K562 (cell line): Measurements from ENCODE around the gene TMEM59. TPM values are rescaled to one million over a fixed set of nuclear protein-coding genes. Genes with fewer than 3 reads are reported as not detected.

ENCODE experiments used
- ATAC-seq: fragments of 200-7000 bp; cut with Tn5 transposase; 3 replicates; pipeline ENCODE4 v1.9.1; 2020; ENCODE audit warnings: moderate library complexity
- BruUV-seq: library from RNA; stranded (reverse); fragments of 400-500 nt; replicated peaks from 2 replicates; lab custom pipeline; 2021; lab: Mats Ljungman, UMichigan
- CTCF ChIA-PET: fragments of 300-600 bp; formaldehyde crosslinking; extraction: SDS; loops from one replicate; lab custom pipeline; 2021; ENCODE audit warnings: low intra/inter-chr PET ratio; lab: Yijun Ruan, JAX
- POLR2A ChIA-PET: fragments of 300-600, 350-650 bp; sonication (Branson Sonifier 250); formaldehyde crosslinking; extraction: SDS; loops from one replicate; lab custom pipeline; 2021; ENCODE audit warnings: antibody characterized with exemption, inconsistent platforms; lab: Yijun Ruan, JAX
- DNase-seq, 4 experiments: peaks; one replicate each; pipeline versions ENCODE4 v3.0.0 to v3.0.0-alpha.2; 2011 to 2018; ENCODE audit warnings: low spot score in 3 of 4, mixed read lengths in 3 of 4; ENCODE audit errors: extremely low read depth in 1 of 4
- FAIRE-seq: peaks from 2 replicates; lab custom pipeline; 2011; peaks lifted over from hg19 to GRCh38; lab: Jason Lieb, UNC
- H2AFZ ChIP-seq: 2 replicates; pipeline ENCODE4 v1.6.0; 2011; ENCODE audit warnings: low read depth, low read length, control low read depth, inconsistent platforms
- H3K27ac ChIP-seq: fragments of 200-600 bp; 3 replicates; pipeline ENCODE4 v1.8.0; 2011; ENCODE audit warnings: low read depth, mild to moderate bottlenecking, control low read depth, inconsistent platforms, low read length, moderate library complexity, mixed read lengths; ENCODE audit errors: extremely low read depth
- H3K27me3 ChIP-seq, 2 experiments: fragments of 300-600 bp in 1 of 2; 2 replicates in 1 of 2; 3 replicates in 1 of 2; pipeline versions ENCODE4 v1.6.0 to v1.8.0; 2011; ENCODE audit warnings: inconsistent platforms in 2 of 2, low read length in 2 of 2, mild to moderate bottlenecking in 1 of 2, mixed read lengths in 1 of 2, moderate library complexity in 1 of 2; ENCODE audit not compliant: control insufficient read depth in 2 of 2, insufficient read depth in 2 of 2
- H3K36me3 ChIP-seq: fragments of 300-600 bp; 3 replicates; pipeline ENCODE4 v1.8.0; 2011; ENCODE audit warnings: mild to moderate bottlenecking, low read length, inconsistent platforms; ENCODE audit not compliant: control insufficient read depth, insufficient read depth
- H3K4me1 ChIP-seq, 2 experiments: fragments of 200-600 bp in 1 of 2; replicated peaks in 1 of 2; 2 replicates in 1 of 2; 3 replicates in 1 of 2; pipeline versions ENCODE4 v1.5.1 to v1.8.0; 2011; ENCODE audit warnings: inconsistent platforms in 2 of 2, low read length in 2 of 2, mild to moderate bottlenecking in 1 of 2, mixed read lengths in 1 of 2, moderate library complexity in 1 of 2; ENCODE audit not compliant: control insufficient read depth in 2 of 2, insufficient read depth in 2 of 2
- H3K4me2 ChIP-seq: 2 replicates; pipeline ENCODE4 v1.6.1; 2011; ENCODE audit warnings: low read length, control low read depth, inconsistent platforms, mixed read lengths; ENCODE audit not compliant: insufficient read depth
- H3K4me3 ChIP-seq: fragments of 200-600 bp; sonication (generic), shearing (Covaris generic); 2 replicates; pipeline ENCODE4 v1.5.1; 2016; ENCODE audit warnings: control low read depth, inconsistent platforms
- H3K79me2 ChIP-seq: fragments of 200-600 bp; 3 replicates; pipeline ENCODE4 v1.8.0; 2011; ENCODE audit warnings: low read length, inconsistent platforms; ENCODE audit not compliant: control insufficient read depth, insufficient read depth
- H3K9ac ChIP-seq, 2 experiments: 2 replicates each; pipeline versions ENCODE4 v1.6.0 to v1.6.1; 2011; ENCODE audit warnings: low read depth in 2 of 2, low read length in 2 of 2, control low read depth in 1 of 2, inconsistent platforms in 1 of 2, mild to moderate bottlenecking in 1 of 2, mixed read lengths in 1 of 2; ENCODE audit not compliant: insufficient read depth in 1 of 2
- H3K9me1 ChIP-seq: one replicate; pipeline ENCODE4 v1.6.0; 2011; ENCODE audit warnings: inconsistent platforms, mild to moderate bottlenecking, low read length, moderate library complexity; ENCODE audit not compliant: control insufficient read depth, insufficient read depth
- H3K9me3 ChIP-seq: replicated peaks from 2 replicates; pipeline ENCODE4 v1.5.1; 2011; ENCODE audit warnings: low read depth, low read length, inconsistent platforms; ENCODE audit not compliant: control insufficient read depth, insufficient read depth
- H4K20me1 ChIP-seq: replicated peaks from 2 replicates; pipeline ENCODE4 v1.6.1; 2011; ENCODE audit warnings: low read length, inconsistent platforms, mixed read lengths; ENCODE audit not compliant: control insufficient read depth, insufficient read depth
- JUN ChIP-seq, 2 experiments: sonication (generic) in 1 of 2; formaldehyde crosslinking in 1 of 2; IDR thresholded peaks; 2 replicates each; pipeline versions ENCODE4 v1.6.1 to v1.8.0; 2012 to 2022; ENCODE audit warnings: borderline replicate concordance in 2 of 2, mild to moderate bottlenecking in 2 of 2, improper control_type of control experiment in 1 of 2, low read depth in 1 of 2, low read length in 1 of 2, missing genetic modification reagents in 1 of 2
- MECOM ChIP-seq: fragments of 250-450 bp; sonication (Bioruptor Pico); IDR thresholded peaks from 2 replicates; pipeline ENCODE4 v1.8.0; 2022; ENCODE audit warnings: inconsistent platforms
- PHF20 ChIP-seq: fragments of 450-650 bp; IDR thresholded peaks from 2 replicates; pipeline ENCODE4 v1.6.1; 2018; ENCODE audit not compliant: partially characterized antibody
- SIN3A ChIP-seq, 2 experiments: fragments of 150-350 bp in 1 of 2; IDR thresholded peaks; 2 replicates each; pipeline ENCODE4 v1.6.1; 2011 to 2016; ENCODE audit warnings: borderline replicate concordance in 2 of 2, low read depth in 2 of 2, low read length in 2 of 2, mild to moderate bottlenecking in 2 of 2, moderate library complexity in 2 of 2; ENCODE audit not compliant: control insufficient read depth in 1 of 2
- WGBS: fragments of 100-300 bp; shearing (Covaris generic); methylation state at CpG from one replicate; pipeline ENCODE4 v1.1.6; 2016; ENCODE audit warnings: low coverage, mixed read lengths; ENCODE audit not compliant: insufficient coverage; ENCODE audit errors: missing lambda C conversion rate; 5-methylcytosine and 5-hydroxymethylcytosine counted together
- in situ Hi-C: fragments of 300-500 bp; cut with MboI; formaldehyde crosslinking; loops from 4 replicates; pipeline ENCODE4 v1.15.0; 2018; ENCODE audit warnings: inconsistent platforms, mixed read lengths
- intact Hi-C: fragments of 100-400 bp; cut with micrococcal nuclease; formaldehyde crosslinking; loops from 2 replicates; pipeline ENCODE4 v1.14.2; 2022
- polyA plus RNA-seq, 8 experiments: library from polyadenylated mRNA; depleted of rRNA in 4 of 8; stranded (reverse) in 5 of 8; unstranded in 3 of 8; fragments of >200 nt; fragmentation: Nextera tagmentation in 2 of 8; fragmentation: Illumina TruSeq in 1 of 8; extraction: Ambion mirVana in 2 of 8; extraction: Trizol in 1 of 8; gene quantifications; 2 replicates each; pipeline versions ENCODE4 v1.2.1 to v1.2.3, GENCODE V29; 2011 to 2014; ENCODE audit warnings: inconsistent platforms in 1 of 8, missing spikeins in 1 of 8
- total RNA-seq, 7 experiments: library from RNA; depleted of rRNA in 6 of 7; stranded (reverse); fragments of >200 nt in 6 of 7; fragmentation: Illumina TruSeq in 2 of 7; extraction: Trizol in 2 of 7; gene quantifications; 2 replicates each; pipeline versions ENCODE4 v1.2.1 to v1.2.3, GENCODE V29; 2011 to 2021; ENCODE audit warnings: low replicate concordance in 1 of 7
- TF ChIP-seq, protein P1 (sequence below): fragments of 250-450 bp; sonication (Bioruptor Pico); IDR thresholded peaks from 2 replicates; pipeline ENCODE4 v1.4.0; 2020; ENCODE audit warnings: mild to moderate bottlenecking, moderate library complexity

TMEM59 gene
- total and polyA plus RNA-seq, 9 of the 15 experiments (the other 6 are each of a cell fraction or from before 2014, with no cell fraction given): 93.1 to 316 (median 151) TPM

DNA sequence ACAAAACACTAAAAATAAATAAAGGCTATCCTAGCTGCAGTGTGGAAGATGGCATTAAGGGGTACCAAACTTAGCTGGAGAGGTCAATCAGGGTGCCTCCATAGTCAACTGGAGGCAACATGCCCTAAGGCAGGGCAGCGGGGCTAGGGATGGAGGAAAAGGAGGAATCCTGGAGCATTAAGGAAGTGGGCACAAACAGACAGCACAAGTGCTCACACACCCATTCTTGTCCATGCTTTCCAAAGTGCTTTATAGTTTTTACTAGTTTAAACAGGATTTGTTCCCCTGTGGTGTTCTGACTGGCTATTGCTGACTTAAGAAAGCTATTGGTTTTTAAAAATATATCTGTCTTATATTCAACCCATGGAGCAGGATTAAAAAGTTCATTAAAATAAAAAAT is 33.8 kb upstream of the TMEM59 start (continued):
- TF ChIP-seq, protein P1, sequence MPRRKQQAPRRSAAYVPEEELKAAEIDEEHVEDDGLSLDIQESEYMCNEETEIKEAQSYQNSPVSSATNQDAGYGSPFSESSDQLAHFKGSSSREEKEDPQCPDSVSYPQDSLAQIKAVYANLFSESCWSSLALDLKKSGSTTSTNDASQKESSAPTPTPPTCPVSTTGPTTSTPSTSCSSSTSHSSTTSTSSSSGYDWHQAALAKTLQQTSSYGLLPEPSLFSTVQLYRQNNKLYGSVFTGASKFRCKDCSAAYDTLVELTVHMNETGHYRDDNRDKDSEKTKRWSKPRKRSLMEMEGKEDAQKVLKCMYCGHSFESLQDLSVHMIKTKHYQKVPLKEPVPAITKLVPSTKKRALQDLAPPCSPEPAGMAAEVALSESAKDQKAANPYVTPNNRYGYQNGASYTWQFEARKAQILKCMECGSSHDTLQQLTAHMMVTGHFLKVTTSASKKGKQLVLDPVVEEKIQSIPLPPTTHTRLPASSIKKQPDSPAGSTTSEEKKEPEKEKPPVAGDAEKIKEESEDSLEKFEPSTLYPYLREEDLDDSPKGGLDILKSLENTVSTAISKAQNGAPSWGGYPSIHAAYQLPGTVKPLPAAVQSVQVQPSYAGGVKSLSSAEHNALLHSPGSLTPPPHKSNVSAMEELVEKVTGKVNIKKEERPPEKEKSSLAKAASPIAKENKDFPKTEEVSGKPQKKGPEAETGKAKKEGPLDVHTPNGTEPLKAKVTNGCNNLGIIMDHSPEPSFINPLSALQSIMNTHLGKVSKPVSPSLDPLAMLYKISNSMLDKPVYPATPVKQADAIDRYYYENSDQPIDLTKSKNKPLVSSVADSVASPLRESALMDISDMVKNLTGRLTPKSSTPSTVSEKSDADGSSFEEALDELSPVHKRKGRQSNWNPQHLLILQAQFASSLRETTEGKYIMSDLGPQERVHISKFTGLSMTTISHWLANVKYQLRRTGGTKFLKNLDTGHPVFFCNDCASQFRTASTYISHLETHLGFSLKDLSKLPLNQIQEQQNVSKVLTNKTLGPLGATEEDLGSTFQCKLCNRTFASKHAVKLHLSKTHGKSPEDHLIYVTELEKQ (CRISPR knock-in tag): no peak
- TF ChIP-seq SIN3A (IDR thresholded peaks at IDR 0.05; ENCODE audit: borderline replicate concordance in 2 of 2, control insufficient read depth in 1 of 2, low read depth in 2 of 2, low read length in 2 of 2): no peak
- no peak for TF ChIP-seq MECOM (CRISPR knock-in tag)

DNA sequence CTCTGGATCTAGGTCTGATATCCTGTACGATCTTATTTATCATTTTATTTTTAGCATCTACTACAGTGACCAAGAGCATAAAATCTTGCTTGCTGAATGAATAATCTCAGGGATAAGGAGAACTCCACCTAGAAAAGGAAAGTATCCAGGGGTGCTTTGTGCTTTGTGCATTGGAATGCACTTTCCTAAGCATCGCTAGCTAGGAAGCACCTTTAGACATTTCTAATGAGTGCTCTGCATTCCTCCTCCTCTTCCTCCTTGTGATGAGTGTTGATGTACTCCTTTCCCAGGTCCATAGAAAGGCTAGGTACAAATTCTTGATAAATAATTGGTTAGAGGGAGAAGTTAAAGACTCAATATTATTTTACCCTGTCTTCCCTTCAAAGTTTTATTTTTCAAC is 31.8 kb upstream of the TMEM59 start:
- Histone ChIP-seq H3K36me3 (no peaks in the 10 kb centered on the region), H3K9ac (no peak overlapping the region), H3K4me1 (no peaks in the 10 kb centered on the region; a peak in 1 of 5 replicates), H3K79me2 (no peaks in the 10 kb centered on the region), H3K9me1 (no peaks in the 10 kb centered on the region), H4K20me1 (no peaks in the 10 kb centered on the region), H3K4me2 (no peak overlapping the region), H3K9me3 (no peaks in the 10 kb centered on the region), H3K4me3 (no peak overlapping the region), H2AFZ (no peak overlapping the region), H3K27me3 (no peaks in the 10 kb centered on the region), H3K27ac (no peak overlapping the region)
- ATAC-seq (no peak), DNase-seq (no peak), FAIRE-seq (no peak)
- in situ Hi-C loops (loop anchor here (10.0 kb wide), 1 partner anchor 220 kb away; no protein-coding TSS in a partner anchor), intact Hi-C loops (loop anchor here (5.0 kb wide), 1 partner anchor 222 kb away; no protein-coding TSS in a partner anchor)
- TF ChIP-seq JUN (IDR thresholded peaks at IDR 0.05; ENCODE audit: borderline replicate concordance, low read depth, low read length) (no peak), JUN (CRISPR knock-in tag; IDR thresholded peaks at IDR 0.05; ENCODE audit: borderline replicate concordance) (no peak), PHF20 (no peak)
- no TSS peak for BruUV-seq
- ChIA-PET POLR2A (interaction anchor here (0.7 kb wide), 1 partner anchor 19 kb away, joined by 3 read pairs; no protein-coding TSS in a partner anchor), CTCF (interaction anchor here (0.5 kb wide), 1 partner anchor 1845 kb away, joined by 3 read pairs; no protein-coding TSS in a partner anchor)
- 77% methylated on average over 2 of the region's 2 CpGs for WGBS
